ENCODE data around the gene B4GALNT4.
"Not testable (repeated sequence)": the region's sequence is repeated elsewhere in the genome, so short reads cannot be mapped to it uniquely, and the experiment has no call there.

Gene B4GALNT4

DNA sequence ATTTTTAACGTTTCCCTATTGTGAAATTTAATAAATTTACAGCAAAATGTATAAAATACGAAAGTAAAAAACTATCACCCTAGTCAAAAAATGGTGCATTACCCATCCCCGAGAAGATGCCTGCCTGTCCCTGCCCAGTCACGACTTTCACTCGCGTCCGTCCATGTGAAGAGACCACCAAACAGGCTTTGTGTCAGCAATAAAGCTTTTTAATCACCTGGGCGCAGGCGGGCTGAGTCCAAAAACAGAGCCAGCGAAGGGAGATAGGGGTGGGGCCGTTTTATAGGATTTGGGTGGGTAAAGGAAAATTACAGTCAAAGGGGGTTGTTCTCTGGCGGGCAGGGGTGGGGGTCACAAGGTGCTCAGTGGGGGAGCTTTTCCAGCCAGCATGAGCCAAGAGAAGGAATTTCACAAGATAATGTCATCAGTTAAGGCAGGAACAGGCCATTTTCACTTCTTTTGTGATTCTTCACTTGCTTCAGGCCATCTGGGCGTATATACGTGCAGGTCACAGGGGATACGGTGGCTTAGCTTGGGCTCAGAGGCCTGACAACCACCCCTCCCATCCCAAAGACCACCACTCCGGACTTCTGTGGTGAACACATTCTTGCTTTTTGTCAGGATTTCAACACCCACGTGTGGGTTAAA lies 35.6 kb upstream of the B4GALNT4 start:
- in situ Hi-C loops (cut with MboI; ENCODE audit: low pct_unique_long_range_greater_than_20kb, low sequenced_read_pairs); DNase-seq: not testable (repeated sequence)

DNA sequence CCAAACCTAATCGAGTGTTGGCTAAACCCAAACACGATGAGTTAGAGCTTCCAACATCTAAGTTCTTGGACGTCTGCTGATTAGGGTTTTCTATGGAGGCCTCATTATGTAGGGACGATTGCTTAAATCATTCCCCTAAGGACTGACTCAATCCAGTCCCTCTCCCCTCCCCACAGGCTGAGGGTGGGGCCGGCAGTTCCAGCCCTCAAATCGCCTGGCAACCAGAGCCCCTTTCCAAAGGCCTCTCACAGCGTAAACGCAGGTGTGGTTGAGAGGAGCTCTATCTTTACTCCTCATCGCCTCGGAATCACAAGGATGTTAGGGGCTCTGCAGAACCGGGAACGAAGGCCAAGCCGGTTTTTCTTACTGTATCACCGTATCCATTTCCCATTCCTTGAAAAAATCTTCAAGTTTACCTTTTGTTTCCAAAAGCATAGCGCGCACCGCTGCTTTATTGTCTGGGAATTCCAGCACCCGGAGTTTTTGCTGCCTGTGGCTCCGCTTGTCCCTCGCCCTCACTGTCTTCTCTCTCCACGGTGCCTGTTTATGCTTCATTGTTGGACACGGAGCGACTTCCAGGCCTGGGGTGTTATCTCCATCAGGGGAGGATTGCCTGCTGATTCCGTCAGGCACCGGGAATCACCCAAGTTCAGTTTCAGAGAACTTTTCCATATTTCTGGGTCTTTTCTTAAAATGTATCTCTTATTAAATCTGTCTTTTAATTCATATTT lies 34.9 kb upstream of the B4GALNT4 start:
- in situ Hi-C loops (cut with MboI; ENCODE audit: low pct_unique_long_range_greater_than_20kb, low sequenced_read_pairs) = no loop called here
- no peak for DNase-seq

GRCh38 chr11:335779-336658 lies 33.3 kb upstream of the B4GALNT4 start:
- in situ Hi-C loops (cut with MboI; ENCODE audit: low pct_unique_long_range_greater_than_20kb, low sequenced_read_pairs) = no loop called here
- peak; percentile 86 for DNase-seq

DNA sequence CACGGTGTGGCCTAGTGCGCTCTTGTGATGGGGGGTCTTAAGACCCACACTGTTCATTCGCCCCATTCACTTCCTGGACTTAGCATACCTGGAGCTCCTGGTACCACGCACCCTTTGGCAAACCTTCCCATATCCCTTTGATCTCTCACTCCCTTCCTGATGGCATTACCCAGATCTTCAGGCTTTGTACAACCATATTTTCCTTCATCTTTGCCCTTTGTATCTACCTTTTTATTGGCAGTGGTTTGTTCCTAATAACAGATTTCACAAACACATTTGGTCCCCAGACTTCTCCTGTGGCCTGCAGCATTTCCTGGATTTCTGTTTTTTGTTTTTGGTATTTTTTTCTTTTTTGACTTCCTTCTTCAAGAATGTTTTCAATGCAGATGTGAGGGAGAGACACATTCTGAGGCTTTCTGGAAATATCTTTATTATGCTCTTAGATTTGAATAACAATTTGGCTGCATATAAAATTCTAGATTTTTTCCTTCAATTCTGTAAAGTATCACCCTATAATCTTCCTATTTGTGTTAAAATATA lies 32.6 kb upstream of the B4GALNT4 start:
- in situ Hi-C loops (cut with MboI; ENCODE audit: low pct_unique_long_range_greater_than_20kb, low sequenced_read_pairs) = no loop called here
- no peak for DNase-seq

- DNase-seq = no peak
- in situ Hi-C loops (cut with MboI; ENCODE audit: low pct_unique_long_range_greater_than_20kb, low sequenced_read_pairs) = no loop called here
Observed at GRCh38 chr11:337711-338110, 31.6 kb upstream of the B4GALNT4 start.

DNA sequence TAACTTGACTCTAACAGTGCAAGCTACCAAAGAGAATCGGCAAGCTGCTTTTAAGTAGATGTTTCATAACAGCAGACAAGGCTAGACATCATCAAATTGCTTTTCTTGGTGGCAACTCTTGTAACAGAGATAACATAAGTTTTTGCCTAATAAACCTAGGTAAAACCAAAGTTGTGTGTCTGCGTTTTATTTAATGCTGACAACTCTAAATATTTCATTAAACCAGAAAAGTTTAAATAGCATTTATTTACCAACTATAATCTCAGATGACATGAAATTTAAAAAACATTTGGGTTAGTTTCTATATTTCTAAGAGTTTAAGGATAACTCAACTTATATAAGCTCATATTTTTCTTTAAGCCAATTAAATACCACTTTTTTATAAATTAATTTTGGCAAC lies 29.3 kb upstream of the B4GALNT4 start:
- no peak for DNase-seq
- in situ Hi-C loops (cut with MboI; ENCODE audit: low pct_unique_long_range_greater_than_20kb, low sequenced_read_pairs) = no loop called here

DNA sequence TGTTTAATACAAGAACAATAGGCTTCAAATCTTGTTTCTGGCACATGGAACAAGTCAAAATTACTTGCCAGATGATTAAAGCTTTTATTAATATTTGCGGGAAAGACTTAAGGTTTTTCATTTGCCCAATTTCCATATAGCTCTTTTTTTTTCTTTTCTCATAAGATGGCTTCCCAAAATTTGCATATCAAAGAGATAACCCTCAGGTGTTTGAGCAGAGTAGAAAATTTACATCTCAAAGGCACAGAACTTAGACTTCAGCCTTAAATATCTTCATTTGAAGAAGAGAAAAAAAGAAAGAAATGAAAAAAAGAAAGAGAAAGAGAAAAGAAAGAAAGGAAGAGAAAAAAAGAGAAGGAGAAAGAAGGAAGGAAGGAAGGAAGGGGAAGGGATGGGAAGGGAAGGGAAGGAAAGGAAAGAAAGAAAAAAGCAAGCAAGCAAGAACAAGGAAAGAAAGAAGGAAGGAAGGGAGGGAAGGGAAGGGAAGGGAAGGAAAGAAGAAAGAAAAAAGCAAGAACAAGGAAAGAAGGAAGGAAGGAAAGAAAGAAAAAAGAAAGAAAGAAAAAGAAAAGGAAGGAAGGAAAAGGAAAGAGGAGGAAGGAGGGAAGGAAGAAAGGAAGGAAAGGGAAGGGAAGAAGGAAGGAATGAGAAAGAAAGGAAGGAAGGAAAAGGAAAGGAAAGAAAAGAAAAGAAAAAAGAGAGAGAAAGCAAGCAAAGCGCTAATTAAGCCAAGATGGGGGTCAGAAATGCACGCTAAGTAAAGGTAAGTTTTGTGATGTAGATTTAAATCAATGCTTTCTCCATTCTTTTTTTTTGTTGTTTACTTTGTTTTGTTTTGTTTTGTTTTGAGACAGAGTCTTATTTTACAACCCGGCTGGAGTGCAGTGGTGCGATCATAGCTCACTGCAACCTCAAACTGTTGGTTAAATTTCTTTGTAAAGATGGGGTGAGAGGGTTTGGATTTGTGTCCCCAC lies 28.5 kb upstream of the B4GALNT4 start:
- in situ Hi-C loops (cut with MboI; ENCODE audit: low pct_unique_long_range_greater_than_20kb, low sequenced_read_pairs) = no loop called here
- no peak for DNase-seq

DNA sequence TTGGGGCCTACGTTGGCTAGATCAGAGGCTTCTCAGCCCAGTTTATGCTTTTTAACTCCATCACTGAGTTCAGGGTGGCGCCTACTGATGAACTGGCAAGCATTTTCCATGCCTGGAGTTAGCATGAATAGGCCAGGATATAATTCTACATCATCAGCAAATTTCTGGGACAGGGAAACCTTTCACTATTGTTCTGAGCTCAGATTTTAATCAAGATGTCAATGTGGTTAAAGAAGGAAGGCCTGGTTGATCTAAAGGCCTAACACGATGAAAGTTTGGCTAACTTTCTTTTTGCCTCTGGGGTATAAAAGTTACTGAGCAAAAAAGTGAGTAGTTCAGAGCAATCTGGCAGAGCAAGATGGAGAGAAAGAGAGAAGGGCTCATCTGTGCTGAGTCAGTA lies 27.0 kb upstream of the B4GALNT4 start:
- no peak for DNase-seq
- in situ Hi-C loops (cut with MboI; ENCODE audit: low pct_unique_long_range_greater_than_20kb, low sequenced_read_pairs) = no loop called here

DNA sequence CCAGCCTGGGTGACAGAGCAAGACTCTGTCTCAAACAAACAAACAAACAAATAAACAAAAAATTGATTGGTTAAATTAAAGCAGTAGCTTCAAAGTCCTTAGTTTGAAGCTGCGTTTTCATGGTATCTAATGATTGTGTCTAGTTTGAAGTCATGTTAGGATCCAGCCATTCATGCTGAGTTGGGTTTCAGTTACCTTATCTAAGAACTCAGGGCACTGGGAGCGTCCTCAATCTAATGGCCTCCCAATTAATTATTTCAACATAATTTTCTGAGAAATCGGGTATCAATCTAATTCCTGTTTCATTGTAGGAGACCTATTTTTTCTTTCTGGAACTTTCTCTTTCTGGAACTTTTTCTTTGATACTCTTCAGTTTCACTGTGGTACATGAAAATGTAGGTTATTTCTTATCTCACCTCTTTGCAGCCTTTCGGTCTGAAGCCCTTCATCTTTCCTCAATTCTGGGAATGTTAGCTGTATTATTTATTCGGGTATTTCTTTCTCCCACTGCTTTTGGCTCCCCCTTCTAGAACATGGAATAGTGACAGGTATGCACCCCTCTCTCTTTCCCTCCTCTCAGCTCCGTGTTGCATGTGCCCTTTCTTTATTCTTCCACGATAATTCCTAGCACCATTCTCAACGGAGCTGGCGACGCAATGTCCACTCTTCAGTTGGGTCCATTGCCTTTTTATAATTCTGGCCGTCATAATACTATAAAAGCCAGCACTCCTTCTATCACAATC lies 24.3 kb upstream of the B4GALNT4 start:
- in situ Hi-C loops (cut with MboI; ENCODE audit: low pct_unique_long_range_greater_than_20kb, low sequenced_read_pairs) = no loop called here
- no peak for DNase-seq

- DNase-seq = no peak
- in situ Hi-C loops (cut with MboI; ENCODE audit: low pct_unique_long_range_greater_than_20kb, low sequenced_read_pairs) = no loop called here
Observed at GRCh38 chr11:346529-346928, 22.8 kb upstream of the B4GALNT4 start.

DNA sequence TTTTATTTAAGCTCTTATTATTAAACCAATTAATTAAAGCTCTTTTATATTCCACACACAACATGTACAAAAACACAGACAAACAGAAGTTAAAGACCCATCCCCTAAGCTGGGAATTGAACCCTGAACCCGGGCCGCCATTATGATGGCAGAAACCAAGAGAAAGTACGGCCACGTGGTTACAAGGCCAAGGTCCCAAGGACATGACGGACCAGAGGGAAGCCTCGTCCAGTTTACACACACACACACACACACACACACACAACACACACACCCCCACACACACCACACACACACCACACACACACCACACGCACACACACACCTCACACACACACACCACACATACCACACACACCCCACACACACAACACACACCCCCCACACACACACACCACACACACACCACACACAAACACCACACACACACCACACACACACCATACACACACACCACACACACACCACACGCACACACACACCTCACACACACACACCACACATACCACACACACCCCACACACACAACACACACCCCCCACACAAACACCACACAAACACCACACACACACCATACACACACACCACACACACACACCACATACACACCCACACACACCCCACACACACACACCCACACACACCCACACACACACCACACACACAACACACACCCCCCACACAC lies 19.9 kb upstream of the B4GALNT4 start:
- in situ Hi-C loops (cut with MboI; ENCODE audit: low pct_unique_long_range_greater_than_20kb, low sequenced_read_pairs); DNase-seq: not testable (repeated sequence)

- DNase-seq; in situ Hi-C loops (cut with MboI; ENCODE audit: low pct_unique_long_range_greater_than_20kb, low sequenced_read_pairs): not testable (repeated sequence)
Observed at GRCh38 chr11:350033-350722, 19.1 kb upstream of the B4GALNT4 start.

DNA sequence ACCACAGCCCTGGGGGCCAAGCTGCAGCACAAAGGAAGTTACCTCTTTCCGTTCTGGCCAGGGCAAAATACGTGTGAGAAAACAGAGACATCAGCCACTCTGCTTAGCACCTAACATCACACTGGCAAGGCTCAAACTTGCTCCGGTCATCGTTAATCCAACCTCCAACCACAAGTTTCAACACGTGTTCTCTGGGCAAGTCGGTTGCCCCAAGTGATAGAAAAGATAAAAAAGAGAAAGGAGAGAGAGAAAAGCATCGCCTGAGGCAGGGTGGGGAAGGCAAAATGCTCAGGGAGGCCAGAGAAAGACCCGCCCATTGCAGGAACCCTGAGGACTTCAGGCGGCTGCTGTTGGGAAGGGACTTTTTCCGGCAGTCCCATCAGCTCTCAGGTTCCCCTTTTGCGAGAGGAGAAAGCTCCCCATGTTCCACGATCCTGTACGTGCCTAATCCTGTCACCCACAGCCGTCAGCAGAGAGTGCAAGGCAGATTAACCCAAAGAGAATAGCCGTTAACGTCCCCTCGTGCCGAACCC lies 18.5 kb upstream of the B4GALNT4 start:
- in situ Hi-C loops (cut with MboI; ENCODE audit: low pct_unique_long_range_greater_than_20kb, low sequenced_read_pairs) = no loop called here
- DNase-seq = peak; percentile 68

- no peak for DNase-seq
- in situ Hi-C loops (cut with MboI; ENCODE audit: low pct_unique_long_range_greater_than_20kb, low sequenced_read_pairs) = no loop called here
Observed at GRCh38 chr11:351411-351810, 17.9 kb upstream of the B4GALNT4 start.

DNA sequence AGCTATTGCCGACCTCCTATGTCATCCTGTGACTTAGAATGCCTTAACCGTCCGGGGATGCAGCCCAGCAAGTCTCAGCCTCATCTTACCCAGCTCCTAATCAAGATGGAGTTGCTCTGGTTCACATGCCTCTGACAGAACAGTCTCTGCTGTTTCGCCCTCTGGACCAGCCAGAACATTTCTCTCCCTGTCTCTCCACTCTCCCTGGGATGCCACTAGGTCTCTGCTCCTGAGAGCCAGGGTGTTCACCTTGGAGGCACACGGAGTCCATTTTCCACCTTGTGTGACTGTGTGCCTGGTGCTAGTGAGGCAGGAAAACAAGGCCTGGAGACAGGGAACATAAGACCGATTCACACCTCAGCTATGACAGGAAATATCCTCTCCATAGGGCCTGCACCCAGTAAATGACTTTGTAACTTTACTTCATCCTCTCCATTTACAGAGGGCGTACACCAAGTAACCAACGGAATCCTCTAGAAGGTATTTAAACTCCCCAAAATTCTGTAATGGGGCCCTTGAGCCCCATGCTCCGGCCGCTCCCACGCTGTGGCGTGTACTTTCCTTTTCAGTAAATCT lies 16.8 kb upstream of the B4GALNT4 start:
- DNase-seq = no peak

DNA sequence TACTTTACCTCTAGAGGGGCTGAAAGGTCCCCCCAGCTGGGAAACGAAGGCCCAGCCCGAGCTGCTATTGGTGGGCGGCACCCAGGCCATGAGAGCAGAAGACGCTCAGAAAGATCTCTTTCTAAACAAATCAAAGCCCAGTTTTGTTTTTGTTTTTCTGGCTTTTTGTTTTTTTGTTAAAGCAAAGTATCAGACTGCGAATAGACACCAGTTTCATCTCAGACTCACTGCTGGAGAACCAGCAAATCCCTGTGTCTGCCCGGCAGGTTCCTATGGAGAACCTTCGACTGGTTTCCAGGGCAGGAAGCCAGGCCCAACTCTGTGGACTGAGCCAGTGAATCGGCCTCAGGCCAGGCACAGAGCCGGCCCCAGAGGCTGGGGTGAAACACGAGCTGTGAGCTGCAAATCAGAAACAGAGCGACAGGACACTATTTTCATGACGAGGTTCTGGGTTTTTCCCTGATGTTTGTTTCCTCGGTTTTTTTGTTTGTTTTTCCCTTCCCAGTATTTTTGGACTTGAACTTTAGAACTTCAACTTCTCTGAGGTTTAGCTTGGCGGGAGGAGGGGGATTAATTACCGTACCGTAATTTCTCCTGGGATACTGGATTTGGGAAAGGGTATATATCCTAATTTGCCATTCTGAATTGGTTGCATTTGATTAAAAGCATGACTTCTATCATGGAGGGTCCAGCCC lies 16.0 kb upstream of the B4GALNT4 start:
- in situ Hi-C loops (cut with MboI; ENCODE audit: low pct_unique_long_range_greater_than_20kb, low sequenced_read_pairs) = no loop called here

More for the DNA sequence above, 16.8 kb upstream of the B4GALNT4 start:
- in situ Hi-C loops (cut with MboI; ENCODE audit: low pct_unique_long_range_greater_than_20kb, low sequenced_read_pairs) = no loop called here

More for the DNA sequence above, 16.0 kb upstream of the B4GALNT4 start:
- DNase-seq = no peak

Data from KBM-7 (cell line).